Astrocyte (in vitro differentiated cells and primary cell): ENCODE measurements around the gene EMC6. TPM values are rescaled to one million over a fixed set of nuclear protein-coding genes. Genes with fewer than 3 reads are reported as not detected.
A peak's percentile ranks its signal among the peaks of the same experiment; 100 is the strongest.

Experiments
- DNase-seq: peaks from one replicate; pipeline ENCODE4 v3.0.0-alpha.2; 2010; ENCODE audit warnings: low read depth
- FAIRE-seq: peaks from 2 replicates; lab custom pipeline; 2011; peaks lifted over from hg19 to GRCh38; lab: Jason Lieb, UNC
- H2AFZ ChIP-seq: 2 replicates; pipeline ENCODE4 v1.6.0; 2012; ENCODE audit warnings: low read depth, low read length, inconsistent platforms
- H3K27ac ChIP-seq: 2 replicates; pipeline ENCODE4 v1.5.1; 2011; ENCODE audit warnings: low read depth, low read length, inconsistent platforms
- H3K27me3 ChIP-seq: 2 replicates; pipeline ENCODE4 v1.6.0; 2011; ENCODE audit warnings: low read length, inconsistent platforms; ENCODE audit not compliant: insufficient read depth
- H3K36me3 ChIP-seq: 2 replicates; pipeline ENCODE4 v1.5.1; 2011; ENCODE audit warnings: low read length, inconsistent platforms; ENCODE audit not compliant: insufficient read depth
- H3K4me1 ChIP-seq: 2 replicates; pipeline ENCODE4 v1.5.1; 2011; ENCODE audit warnings: low read length, inconsistent platforms; ENCODE audit not compliant: insufficient read depth
- H3K4me2 ChIP-seq: 2 replicates; pipeline ENCODE4 v1.6.0; 2012; ENCODE audit warnings: low read length, inconsistent platforms
- H3K4me3 ChIP-seq: 2 replicates; pipeline ENCODE4 v1.5.1; 2011; ENCODE audit warnings: low read depth, mild to moderate bottlenecking, low read length, inconsistent platforms; ENCODE audit not compliant: insufficient read depth
- H3K79me2 ChIP-seq: 2 replicates; pipeline ENCODE4 v1.6.0; 2012; ENCODE audit warnings: mild to moderate bottlenecking, low read length, inconsistent platforms; ENCODE audit not compliant: insufficient read depth
- H3K9ac ChIP-seq: 2 replicates; pipeline ENCODE4 v1.6.0; 2012; ENCODE audit warnings: mild to moderate bottlenecking, low read length, inconsistent platforms
- H3K9me3 ChIP-seq: 2 replicates; pipeline ENCODE4 v1.5.1; 2012; ENCODE audit warnings: low read depth, mild to moderate bottlenecking, low read length, inconsistent platforms; ENCODE audit not compliant: insufficient read depth
- H4K20me1 ChIP-seq: 2 replicates; pipeline ENCODE4 v1.6.0; 2012; ENCODE audit warnings: low read length, inconsistent platforms; ENCODE audit not compliant: insufficient read depth
- H3K27ac Mint-ChIP-seq: one replicate; pipeline ENCODE4 v1.8.0; 2021; ENCODE audit warnings: mild to moderate bottlenecking, mixed read lengths; ENCODE audit not compliant: unreplicated experiment
- H3K27me3 Mint-ChIP-seq: one replicate; pipeline ENCODE4 v1.8.0; 2021; ENCODE audit warnings: low read depth, mixed read lengths; ENCODE audit not compliant: unreplicated experiment
- H3K36me3 Mint-ChIP-seq: one replicate; pipeline ENCODE4 v1.8.0; 2021; ENCODE audit warnings: low read depth, mixed read lengths; ENCODE audit not compliant: unreplicated experiment
- H3K4me1 Mint-ChIP-seq: one replicate; pipeline ENCODE4 v1.8.0; 2021; ENCODE audit warnings: low read depth, mixed read lengths; ENCODE audit not compliant: unreplicated experiment
- H3K4me3 Mint-ChIP-seq: one replicate; pipeline ENCODE4 v1.8.0; 2021; ENCODE audit warnings: mild to moderate bottlenecking, moderate library complexity, mixed read lengths; ENCODE audit not compliant: unreplicated experiment
- H3K9me3 Mint-ChIP-seq: one replicate; pipeline ENCODE4 v1.8.0; 2021; ENCODE audit warnings: mild to moderate bottlenecking, mixed read lengths; ENCODE audit not compliant: unreplicated experiment
- EZH2 ChIP-seq: IDR thresholded peaks from 2 replicates; pipeline ENCODE4 v1.6.1; 2012; ENCODE audit warnings: mild to moderate bottlenecking, low read length, inconsistent platforms; ENCODE audit not compliant: insufficient read depth
- total RNA-seq: library from RNA; stranded (reverse); gene quantifications from 2 replicates; pipeline ENCODE4 v1.2.1, GENCODE V29; 2021
- TF ChIP-seq, protein P1 (sequence below): IDR thresholded peaks from 2 replicates; pipeline ENCODE4 v1.5.1; 2011; ENCODE audit warnings: low read depth, mild to moderate bottlenecking, inconsistent platforms, low read length, moderate library complexity; ENCODE audit not compliant: insufficient read depth

The EMC6 gene
- total RNA-seq, 1 donor from 2014 or later, result 52.2 TPM

DNA sequence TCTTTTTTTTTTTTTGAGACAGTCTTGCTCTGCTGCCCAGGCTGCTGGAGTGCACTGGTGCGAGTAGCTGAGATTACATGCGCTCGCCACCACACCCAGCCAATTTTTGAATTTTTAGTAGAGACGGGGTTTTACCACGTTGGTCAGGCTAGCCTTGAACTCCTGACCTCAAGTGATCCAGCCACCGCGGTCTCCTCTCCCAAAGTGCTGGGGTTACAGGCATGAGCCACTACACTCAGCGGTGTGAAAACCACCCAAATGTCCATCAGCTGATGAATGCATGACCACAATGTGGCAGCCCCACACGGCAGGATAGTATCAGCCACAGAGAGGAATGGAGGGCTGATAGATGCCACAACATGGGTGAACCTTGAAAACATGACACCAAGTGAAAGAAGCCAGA is 25.2 kb downstream of the EMC6 start:
- Mint-ChIP-seq H3K36me3 (no peaks in the 10 kb centered on the region), H3K27ac (peak overlapping the region; percentile 58), H3K4me3 (no peak overlapping the region), H3K4me1 (peaks cover 2% of the 10 kb centered on the region), H3K9me3 (peaks cover 2% of the 10 kb centered on the region), H3K27me3 (peaks cover 15% of the 10 kb centered on the region)
- Histone ChIP-seq H3K27me3 (peaks cover 14% of the 10 kb centered on the region), H4K20me1 (no peaks in the 10 kb centered on the region), H3K4me1 (peaks cover 7% of the 10 kb centered on the region), H3K27ac (no peak overlapping the region), H3K9me3 (peaks cover 5% of the 10 kb centered on the region), H3K79me2 (no peaks in the 10 kb centered on the region), H2AFZ (no peak overlapping the region), H3K4me2 (no peak overlapping the region), H3K4me3 (no peak overlapping the region), H3K9ac (no peak overlapping the region), H3K36me3 (no peaks in the 10 kb centered on the region)
- DNase-seq, result no peak
- TF ChIP-seq EZH2, result no peak
- TF ChIP-seq, protein P1, sequence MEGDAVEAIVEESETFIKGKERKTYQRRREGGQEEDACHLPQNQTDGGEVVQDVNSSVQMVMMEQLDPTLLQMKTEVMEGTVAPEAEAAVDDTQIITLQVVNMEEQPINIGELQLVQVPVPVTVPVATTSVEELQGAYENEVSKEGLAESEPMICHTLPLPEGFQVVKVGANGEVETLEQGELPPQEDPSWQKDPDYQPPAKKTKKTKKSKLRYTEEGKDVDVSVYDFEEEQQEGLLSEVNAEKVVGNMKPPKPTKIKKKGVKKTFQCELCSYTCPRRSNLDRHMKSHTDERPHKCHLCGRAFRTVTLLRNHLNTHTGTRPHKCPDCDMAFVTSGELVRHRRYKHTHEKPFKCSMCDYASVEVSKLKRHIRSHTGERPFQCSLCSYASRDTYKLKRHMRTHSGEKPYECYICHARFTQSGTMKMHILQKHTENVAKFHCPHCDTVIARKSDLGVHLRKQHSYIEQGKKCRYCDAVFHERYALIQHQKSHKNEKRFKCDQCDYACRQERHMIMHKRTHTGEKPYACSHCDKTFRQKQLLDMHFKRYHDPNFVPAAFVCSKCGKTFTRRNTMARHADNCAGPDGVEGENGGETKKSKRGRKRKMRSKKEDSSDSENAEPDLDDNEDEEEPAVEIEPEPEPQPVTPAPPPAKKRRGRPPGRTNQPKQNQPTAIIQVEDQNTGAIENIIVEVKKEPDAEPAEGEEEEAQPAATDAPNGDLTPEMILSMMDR, result no peak
- no peak for FAIRE-seq

DNA sequence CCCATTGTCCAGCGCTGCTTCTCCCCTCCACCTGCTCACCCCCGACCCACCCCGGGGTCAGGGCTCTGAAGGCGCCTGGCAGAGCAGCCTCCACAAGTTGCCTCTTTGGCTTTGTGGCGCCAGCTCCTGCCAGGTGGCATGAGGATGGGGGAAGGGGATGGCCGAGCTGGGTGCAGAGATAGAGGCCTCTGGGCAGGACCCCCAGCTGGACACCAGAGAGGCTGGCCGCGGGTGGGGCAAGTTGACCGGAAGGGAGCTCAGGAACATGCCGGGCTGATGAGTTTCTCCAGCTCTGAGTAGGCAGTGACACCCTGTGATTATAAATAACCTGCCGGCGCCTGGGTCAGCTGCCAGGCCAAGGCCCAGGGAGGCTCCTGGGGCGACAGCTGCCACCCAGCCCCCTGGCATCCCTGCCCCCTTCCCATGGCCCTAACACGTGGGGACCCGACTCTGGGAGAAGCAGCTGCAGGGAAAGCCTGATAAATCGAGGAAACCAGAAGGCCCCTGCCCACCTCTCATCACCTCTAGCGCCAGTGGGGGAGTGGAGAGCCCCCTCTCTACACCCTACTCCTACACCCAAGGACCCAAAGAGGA is 26.6 kb downstream of the EMC6 start:
- Histone ChIP-seq H3K4me1 (peaks cover 7% of the 10 kb centered on the region), H3K27ac (no peak overlapping the region), H3K4me3 (peak overlapping the region; percentile 57), H4K20me1 (no peaks in the 10 kb centered on the region), H3K79me2 (no peaks in the 10 kb centered on the region), H3K9ac (no peak overlapping the region), H3K9me3 (peaks cover 5% of the 10 kb centered on the region), H3K36me3 (no peaks in the 10 kb centered on the region), H3K4me2 (peak overlapping the region; percentile 89), H2AFZ (peak overlapping the region; percentile 90), H3K27me3 (peaks cover 14% of the 10 kb centered on the region)
- peaks cover 12% of the 10 kb centered on the region for H3K27me3 Mint-ChIP-seq
- H3K27ac Mint-ChIP-seq, result no peak overlapping the region
- peaks cover 2% of the 10 kb centered on the region for H3K4me1 Mint-ChIP-seq
- FAIRE-seq (no peak), DNase-seq (no peak)
- peaks cover 2% of the 10 kb centered on the region for H3K9me3 Mint-ChIP-seq
- no peak for TF ChIP-seq EZH2
- TF ChIP-seq, protein P1, result no peak
- peak overlapping the region; percentile 50 for H3K4me3 Mint-ChIP-seq
- H3K36me3 Mint-ChIP-seq, result no peaks in the 10 kb centered on the region

DNA sequence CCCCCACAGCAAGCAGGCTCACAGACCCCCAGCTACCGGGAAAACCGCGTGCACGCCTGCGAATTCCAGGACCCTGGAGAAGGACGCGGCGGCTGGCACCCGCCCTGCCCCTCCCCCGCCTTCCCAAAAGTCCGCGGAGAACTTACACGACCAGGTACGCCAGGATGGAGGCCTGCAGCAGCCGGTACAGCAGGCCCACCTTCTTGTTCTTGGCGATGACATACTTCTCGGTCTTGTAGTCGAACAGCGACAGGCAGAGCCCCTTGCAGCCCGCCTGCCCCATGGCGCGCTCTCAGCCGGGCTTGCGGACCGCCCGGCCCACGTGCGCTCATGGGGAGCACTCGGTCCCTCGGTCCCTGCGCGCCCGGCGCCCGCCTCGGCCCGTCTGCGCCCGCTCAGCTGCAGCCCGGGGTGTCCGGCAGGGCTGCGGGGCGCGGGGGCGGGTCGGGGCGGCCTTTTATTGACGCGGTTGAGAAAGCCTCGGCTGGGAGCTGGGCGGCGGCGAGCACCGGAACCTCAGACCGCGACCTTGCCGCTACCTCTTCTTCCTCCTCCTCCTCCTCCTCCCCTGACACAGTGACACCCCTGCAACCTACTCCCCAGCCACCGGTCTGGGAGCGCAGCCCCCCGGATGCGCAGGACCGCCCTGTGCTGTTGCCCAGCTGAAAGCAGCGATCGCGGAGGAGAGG is 27.3 kb downstream of the EMC6 start, which contains the start of gene P2RX5:
Gene P2RX5, minus strand, starts transcription at position 433 of the 689 bp plus-strand sequence. Its CDS starts 150 bp downstream, at position 283.
- DNase-seq (peak; percentile 7), FAIRE-seq (no peak)
- Histone ChIP-seq H2AFZ (peak within 1 kb of the TSS; percentile 90), H3K4me3 (peak within 1 kb of the TSS; percentile 57), H3K36me3 (no peaks in the 10 kb centered on the region), H4K20me1 (no peaks in the 10 kb centered on the region), H3K9me3 (peaks cover 5% of the 10 kb centered on the region), H3K9ac (no peak within 1 kb of the TSS), H3K27me3 (peaks cover 14% of the 10 kb centered on the region), H3K4me1 (peaks cover 7% of the 10 kb centered on the region), H3K79me2 (no peaks in the 10 kb centered on the region), H3K27ac (no peak within 1 kb of the TSS), H3K4me2 (peak within 1 kb of the TSS; percentile 89)
- peak within 1 kb of the TSS; percentile 86 for H3K4me3 Mint-ChIP-seq
- peaks cover 2% of the 10 kb centered on the region for H3K4me1 Mint-ChIP-seq
- H3K27ac Mint-ChIP-seq, result no peak within 1 kb of the TSS
- TF ChIP-seq, protein P1, result no peak
- no peaks in the 10 kb centered on the region for H3K36me3 Mint-ChIP-seq
- H3K27me3 Mint-ChIP-seq, result peaks cover 12% of the 10 kb centered on the region
- peaks cover 2% of the 10 kb centered on the region for H3K9me3 Mint-ChIP-seq
